Sigmoid colon (tissue), 4 donors: ENCODE data around the gene CCDC85C.

Experiments
- POLR2A ChIP-seq, 2 donors: fragments of 450-650 bp; IDR thresholded peaks; one replicate each; pipeline ENCODE4 v1.6.1; 2016; ENCODE audit warnings: antibody characterized with exemption in 2 of 2, mild to moderate bottlenecking in 2 of 2, moderate library complexity in 2 of 2
- POLR2AphosphoS5 ChIP-seq, 4 donors: sonication (generic); formaldehyde crosslinking; IDR thresholded peaks; one replicate each; pipeline ENCODE4 v1.6.1; 2017; ENCODE audit warnings: antibody characterized with exemption in 4 of 4
- TF ChIP-seq, protein P1 (sequence below), 4 experiments: fragments of 450-650 bp in 3 of 4; fragments of 200-600 bp in 1 of 4; IDR thresholded peaks; one replicate each; pipeline ENCODE4 v1.5.1; 2016 to 2019; ENCODE audit warnings: antibody characterized with exemption in 4 of 4, mild to moderate bottlenecking in 3 of 4, moderate library complexity in 2 of 4

DNA sequence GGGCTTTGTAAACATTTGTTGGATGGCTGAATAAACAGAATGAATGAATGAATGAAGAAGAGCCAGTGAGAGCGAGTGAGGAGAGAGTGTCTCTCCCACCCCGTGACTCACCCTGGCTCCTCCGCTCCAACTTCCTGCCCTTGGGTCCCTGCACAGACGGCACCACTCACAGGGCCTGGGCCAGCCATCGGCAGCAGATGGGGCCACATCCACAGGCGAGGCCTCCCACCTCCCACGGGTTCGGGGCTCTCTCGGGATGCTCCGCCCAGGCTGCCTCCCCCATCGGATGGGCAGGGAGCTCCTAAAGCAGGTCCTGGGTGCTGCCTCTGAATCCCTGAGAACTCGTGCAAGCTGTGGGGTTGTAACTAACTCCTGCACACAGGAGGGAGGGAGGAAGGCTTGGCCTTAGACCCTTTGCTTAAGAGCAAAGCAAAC lies 81.5 kb downstream of the CCDC85C start:
- TF ChIP-seq, protein P1, sequence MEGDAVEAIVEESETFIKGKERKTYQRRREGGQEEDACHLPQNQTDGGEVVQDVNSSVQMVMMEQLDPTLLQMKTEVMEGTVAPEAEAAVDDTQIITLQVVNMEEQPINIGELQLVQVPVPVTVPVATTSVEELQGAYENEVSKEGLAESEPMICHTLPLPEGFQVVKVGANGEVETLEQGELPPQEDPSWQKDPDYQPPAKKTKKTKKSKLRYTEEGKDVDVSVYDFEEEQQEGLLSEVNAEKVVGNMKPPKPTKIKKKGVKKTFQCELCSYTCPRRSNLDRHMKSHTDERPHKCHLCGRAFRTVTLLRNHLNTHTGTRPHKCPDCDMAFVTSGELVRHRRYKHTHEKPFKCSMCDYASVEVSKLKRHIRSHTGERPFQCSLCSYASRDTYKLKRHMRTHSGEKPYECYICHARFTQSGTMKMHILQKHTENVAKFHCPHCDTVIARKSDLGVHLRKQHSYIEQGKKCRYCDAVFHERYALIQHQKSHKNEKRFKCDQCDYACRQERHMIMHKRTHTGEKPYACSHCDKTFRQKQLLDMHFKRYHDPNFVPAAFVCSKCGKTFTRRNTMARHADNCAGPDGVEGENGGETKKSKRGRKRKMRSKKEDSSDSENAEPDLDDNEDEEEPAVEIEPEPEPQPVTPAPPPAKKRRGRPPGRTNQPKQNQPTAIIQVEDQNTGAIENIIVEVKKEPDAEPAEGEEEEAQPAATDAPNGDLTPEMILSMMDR (IDR thresholded peaks at IDR 0.05), result no peak
- TF ChIP-seq POLR2AphosphoS5 (IDR thresholded peaks at IDR 0.05) (peak in 1 of 4 donors; percentile 44), POLR2A (IDR thresholded peaks at IDR 0.05) (no peak)
